SK-N-SH treated with all-trans-retinoic acid at 6 μM for 48 hours (cell line): ENCODE results near the gene ZBTB22.
A peak's percentile ranks its signal among the peaks of the same experiment; 100 is the strongest.

ENCODE experiments used
- ATAC-seq: fragments of 200-7000 bp; cut with Tn5 transposase; 3 replicates; pipeline ENCODE4 v1.9.1; 2020; ENCODE audit warnings: mild to moderate bottlenecking, moderate library complexity
- ARNTL ChIP-seq: fragments of 450-650 bp; formaldehyde crosslinking; IDR thresholded peaks from 2 replicates; pipeline ENCODE4 v1.5.0; 2020; ENCODE audit warnings: low read depth, mild to moderate bottlenecking, moderate library complexity, borderline replicate concordance
- CSDC2 ChIP-seq: fragments of 250-450 bp; sonication (Bioruptor Pico); IDR thresholded peaks from 2 replicates; pipeline ENCODE4 v1.5.0; 2020; ENCODE audit warnings: mild to moderate bottlenecking, moderate library complexity
- ESRRG ChIP-seq: fragments of 250-450 bp; sonication (Bioruptor Pico); IDR thresholded peaks from 2 replicates; pipeline ENCODE4 v1.6.1; 2021; ENCODE audit warnings: mild to moderate bottlenecking
- GLIS3 ChIP-seq: fragments of 250-450 bp; sonication (Bioruptor Pico); IDR thresholded peaks from 2 replicates; pipeline ENCODE4 v1.5.0; 2020; ENCODE audit warnings: mild to moderate bottlenecking, moderate library complexity
- ISL1 ChIP-seq: fragments of 250-450 bp; sonication (Bioruptor Pico); IDR thresholded peaks from 2 replicates; pipeline ENCODE4 v2.1.2; 2022; ENCODE audit warnings: mild to moderate bottlenecking, moderate library complexity
- OSR1 ChIP-seq: fragments of 250-450 bp; sonication (Bioruptor Pico); IDR thresholded peaks from 2 replicates; pipeline ENCODE4 v1.8.0; 2022; ENCODE audit warnings: moderate library complexity, mild to moderate bottlenecking, inconsistent platforms
- PPARA ChIP-seq: fragments of 250-450 bp; sonication (Bioruptor Pico); IDR thresholded peaks from 2 replicates; pipeline ENCODE4 v1.5.0; 2020; ENCODE audit warnings: mild to moderate bottlenecking, borderline replicate concordance
- RARB ChIP-seq: fragments of 250-450 bp; sonication (Bioruptor Pico); IDR thresholded peaks from 2 replicates; pipeline ENCODE4 v1.8.0; 2021; ENCODE audit warnings: mild to moderate bottlenecking, moderate library complexity
- TCF4 ChIP-seq: fragments of 250-450 bp; sonication (Bioruptor Pico); IDR thresholded peaks from 2 replicates; pipeline ENCODE4 v1.8.0; 2021; ENCODE audit warnings: mild to moderate bottlenecking, moderate library complexity, borderline replicate concordance
- ZC3H10 ChIP-seq: fragments of 250-450 bp; sonication (Bioruptor Pico); IDR thresholded peaks from 2 replicates; pipeline ENCODE4 v1.5.1; 2021; ENCODE audit warnings: mild to moderate bottlenecking, moderate library complexity
- ZFP3 ChIP-seq: fragments of 250-450 bp; sonication (Bioruptor Pico); IDR thresholded peaks from 2 replicates; pipeline ENCODE4 v1.5.0; 2020; ENCODE audit warnings: mild to moderate bottlenecking, moderate library complexity
- ZFP30 ChIP-seq: fragments of 450-650 bp; formaldehyde crosslinking; IDR thresholded peaks from 2 replicates; pipeline ENCODE4 v1.5.0; 2022; ENCODE audit warnings: mild to moderate bottlenecking, moderate library complexity
- ZNF565 ChIP-seq: fragments of 450-650 bp; formaldehyde crosslinking; conservative IDR thresholded peaks from 2 replicates; pipeline ENCODE4 v1.5.0; 2020; ENCODE audit warnings: low read depth, mild to moderate bottlenecking, moderate library complexity
- ZNF70 ChIP-seq: fragments of 450-650 bp; formaldehyde crosslinking; IDR thresholded peaks from 2 replicates; pipeline ENCODE4 v1.5.0; 2020; ENCODE audit warnings: mild to moderate bottlenecking, moderate library complexity
- ZNF8 ChIP-seq: fragments of 450-650 bp; formaldehyde crosslinking; IDR thresholded peaks from 2 replicates; pipeline ENCODE4 v1.5.0; 2020; ENCODE audit warnings: mild to moderate bottlenecking, moderate library complexity
- TF ChIP-seq, protein P1 (sequence below): fragments of 250-450 bp; sonication (Bioruptor Pico); IDR thresholded peaks from 2 replicates; pipeline ENCODE4 v1.5.1; 2021; ENCODE audit warnings: mild to moderate bottlenecking, moderate library complexity
- TF ChIP-seq, protein P2 (sequence below): fragments of 250-450 bp; sonication (Bioruptor Pico); IDR thresholded peaks from 2 replicates; pipeline ENCODE4 v1.5.0; 2020; ENCODE audit warnings: mild to moderate bottlenecking, moderate library complexity

The ZBTB22 gene

DNA sequence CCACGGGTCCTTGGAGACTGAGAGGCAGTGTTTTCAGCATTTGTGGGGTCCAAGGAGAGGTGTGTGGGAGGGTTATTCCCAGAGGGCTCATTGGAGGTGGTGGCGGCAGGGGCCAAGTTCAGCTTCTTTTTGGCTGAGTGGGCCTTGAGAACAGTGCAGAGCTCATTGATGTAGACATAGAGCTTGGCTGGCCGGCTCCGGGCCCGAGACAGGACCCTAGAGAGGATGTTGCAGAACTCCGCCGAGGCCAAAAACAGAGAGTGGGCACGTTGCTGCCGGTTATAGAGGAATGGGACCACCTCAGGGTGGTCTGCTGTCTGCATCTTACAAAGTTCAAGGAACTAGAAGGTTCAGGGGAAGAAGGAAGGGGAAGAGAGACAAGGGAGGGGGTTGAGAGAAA, 3.7 kb upstream of the ZBTB22 start:
- ATAC-seq, result no peak
- no peak for TF ChIP-seq OSR1 (CRISPR knock-in tag)
- TF ChIP-seq GLIS3 (CRISPR knock-in tag), result no peak
- no peak for TF ChIP-seq TCF4 (CRISPR knock-in tag)
- no peak for TF ChIP-seq PPARA (CRISPR knock-in tag)
- no peak for TF ChIP-seq ARNTL
- no peak for TF ChIP-seq ZFP30 (CRISPR knock-in tag)
- TF ChIP-seq ZNF565 (CRISPR knock-in tag), result no peak
- no peak for TF ChIP-seq ZFP3 (CRISPR knock-in tag)
- no peak for TF ChIP-seq CSDC2 (CRISPR knock-in tag)
- TF ChIP-seq ZNF70 (CRISPR knock-in tag), result no peak
- TF ChIP-seq, protein P1, sequence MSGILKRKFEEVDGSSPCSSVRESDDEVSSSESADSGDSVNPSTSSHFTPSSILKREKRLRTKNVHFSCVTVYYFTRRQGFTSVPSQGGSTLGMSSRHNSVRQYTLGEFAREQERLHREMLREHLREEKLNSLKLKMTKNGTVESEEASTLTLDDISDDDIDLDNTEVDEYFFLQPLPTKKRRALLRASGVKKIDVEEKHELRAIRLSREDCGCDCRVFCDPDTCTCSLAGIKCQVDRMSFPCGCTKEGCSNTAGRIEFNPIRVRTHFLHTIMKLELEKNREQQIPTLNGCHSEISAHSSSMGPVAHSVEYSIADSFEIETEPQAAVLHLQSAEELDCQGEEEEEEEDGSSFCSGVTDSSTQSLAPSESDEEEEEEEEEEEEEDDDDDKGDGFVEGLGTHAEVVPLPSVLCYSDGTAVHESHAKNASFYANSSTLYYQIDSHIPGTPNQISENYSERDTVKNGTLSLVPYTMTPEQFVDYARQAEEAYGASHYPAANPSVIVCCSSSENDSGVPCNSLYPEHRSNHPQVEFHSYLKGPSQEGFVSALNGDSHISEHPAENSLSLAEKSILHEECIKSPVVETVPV (CRISPR knock-in tag), result no peak
- no peak for TF ChIP-seq ESRRG (CRISPR knock-in tag)
- TF ChIP-seq ISL1, result no peak
- TF ChIP-seq, protein P2, sequence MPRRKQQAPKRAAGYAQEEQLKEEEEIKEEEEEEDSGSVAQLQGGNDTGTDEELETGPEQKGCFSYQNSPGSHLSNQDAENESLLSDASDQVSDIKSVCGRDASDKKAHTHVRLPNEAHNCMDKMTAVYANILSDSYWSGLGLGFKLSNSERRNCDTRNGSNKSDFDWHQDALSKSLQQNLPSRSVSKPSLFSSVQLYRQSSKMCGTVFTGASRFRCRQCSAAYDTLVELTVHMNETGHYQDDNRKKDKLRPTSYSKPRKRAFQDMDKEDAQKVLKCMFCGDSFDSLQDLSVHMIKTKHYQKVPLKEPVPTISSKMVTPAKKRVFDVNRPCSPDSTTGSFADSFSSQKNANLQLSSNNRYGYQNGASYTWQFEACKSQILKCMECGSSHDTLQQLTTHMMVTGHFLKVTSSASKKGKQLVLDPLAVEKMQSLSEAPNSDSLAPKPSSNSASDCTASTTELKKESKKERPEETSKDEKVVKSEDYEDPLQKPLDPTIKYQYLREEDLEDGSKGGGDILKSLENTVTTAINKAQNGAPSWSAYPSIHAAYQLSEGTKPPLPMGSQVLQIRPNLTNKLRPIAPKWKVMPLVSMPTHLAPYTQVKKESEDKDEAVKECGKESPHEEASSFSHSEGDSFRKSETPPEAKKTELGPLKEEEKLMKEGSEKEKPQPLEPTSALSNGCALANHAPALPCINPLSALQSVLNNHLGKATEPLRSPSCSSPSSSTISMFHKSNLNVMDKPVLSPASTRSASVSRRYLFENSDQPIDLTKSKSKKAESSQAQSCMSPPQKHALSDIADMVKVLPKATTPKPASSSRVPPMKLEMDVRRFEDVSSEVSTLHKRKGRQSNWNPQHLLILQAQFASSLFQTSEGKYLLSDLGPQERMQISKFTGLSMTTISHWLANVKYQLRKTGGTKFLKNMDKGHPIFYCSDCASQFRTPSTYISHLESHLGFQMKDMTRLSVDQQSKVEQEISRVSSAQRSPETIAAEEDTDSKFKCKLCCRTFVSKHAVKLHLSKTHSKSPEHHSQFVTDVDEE (CRISPR knock-in tag), result no peak
- TF ChIP-seq RARB, result no peak

DNA sequence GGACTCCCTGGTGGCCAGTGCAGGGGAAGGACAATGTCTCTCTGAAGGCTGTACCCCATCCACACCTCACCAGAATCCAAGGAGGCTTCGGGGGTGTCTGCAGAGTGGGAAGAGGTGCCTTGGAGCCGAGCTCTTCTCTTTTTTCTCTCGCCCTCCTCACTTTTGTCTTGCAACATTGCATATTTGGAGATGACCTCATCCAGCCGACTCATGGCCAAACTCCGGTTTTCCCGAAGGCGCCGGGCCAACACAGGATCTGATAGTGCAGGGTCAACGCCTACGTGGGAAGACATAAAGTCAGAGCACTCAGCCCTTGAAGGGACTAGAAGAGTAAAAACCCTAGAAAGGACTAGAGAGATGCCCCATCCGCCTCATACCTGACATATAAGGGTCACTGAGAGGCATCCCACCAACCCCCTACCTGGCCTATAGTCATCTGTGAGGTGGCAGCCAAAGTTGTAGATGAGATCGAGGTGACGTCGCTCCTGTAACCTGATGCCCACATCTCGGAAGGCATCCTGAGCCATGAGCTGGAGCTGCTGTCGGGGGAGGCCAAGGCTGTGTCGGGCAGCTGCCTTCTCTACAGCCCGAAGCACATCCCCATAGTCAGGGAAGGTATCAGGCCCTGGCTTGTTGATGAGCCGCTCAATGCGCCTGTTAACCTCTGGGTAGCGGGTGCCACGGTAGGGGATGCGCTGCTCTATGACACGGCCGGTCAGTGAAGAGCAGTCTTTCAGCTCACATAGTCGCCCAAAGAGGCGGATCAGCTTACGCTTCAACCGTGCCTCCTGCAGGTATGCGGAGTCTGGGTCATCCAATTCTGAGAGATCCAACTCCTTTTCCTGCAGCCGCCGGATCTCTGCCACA, 3.0 kb upstream of the ZBTB22 start:
- peak; percentile 4; the same call in 2 of the 3 replicates for ATAC-seq
- TF ChIP-seq ISL1 (peak; percentile 8; the same call in 1 of the 2 replicates), GLIS3 (CRISPR knock-in tag) (no peak), RARB (no peak), CSDC2 (CRISPR knock-in tag) (no peak)
- TF ChIP-seq, protein P1 (CRISPR knock-in tag), result no peak
- TF ChIP-seq, protein P2 (CRISPR knock-in tag), result no peak

DNA sequence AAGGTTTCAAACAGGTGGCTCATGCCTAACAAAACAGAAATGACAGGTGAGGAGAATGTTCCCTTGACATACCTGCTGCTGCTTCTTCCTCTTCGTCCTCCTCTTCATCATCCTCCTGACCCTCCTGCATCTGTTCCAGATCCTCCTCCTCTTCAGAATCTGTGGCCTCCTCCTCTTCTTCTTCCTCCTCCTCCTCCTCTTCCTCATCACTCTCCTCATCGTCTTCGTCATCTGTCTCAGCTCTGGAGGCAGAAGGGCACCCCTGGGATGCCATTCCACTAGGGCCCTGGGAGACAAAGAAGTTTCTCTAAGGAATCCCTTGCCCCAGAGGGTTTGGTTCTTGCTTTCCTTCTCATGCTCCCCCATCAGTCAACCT, 2.4 kb upstream of the ZBTB22 start:
- ATAC-seq, result no peak

More for the DNA sequence above, 2.4 kb upstream of the ZBTB22 start:
- TF ChIP-seq ESRRG (CRISPR knock-in tag) (no peak), ZC3H10 (no peak), RARB (no peak), OSR1 (CRISPR knock-in tag) (no peak), ZNF8 (CRISPR knock-in tag) (no peak), ZFP30 (CRISPR knock-in tag) (no peak), ZNF565 (CRISPR knock-in tag) (no peak), TCF4 (CRISPR knock-in tag) (no peak), CSDC2 (CRISPR knock-in tag) (no peak)
- TF ChIP-seq, protein P1 (CRISPR knock-in tag), result no peak
- TF ChIP-seq, protein P2 (CRISPR knock-in tag), result no peak
